Measurements from ENCODE around the gene NCAM1.

NCAM1 gene

GRCh38 chr11:113198972-113199661 lies 237.9 kb downstream of the NCAM1 start:
- ChIA-PET CTCF (no interaction called here), POLR2A (no interaction called here)
- DNase-seq: no peak
- H3K27ac ChIP-seq (ENCODE audit: insufficient read depth in 1 of 2, low read depth in 1 of 2, low read length in 2 of 2, poor library complexity in 1 of 2, severe bottlenecking in 2 of 2): no peak overlapping the region
- H3K4me1 ChIP-seq (ENCODE audit: control extremely low read depth in 1 of 4, control insufficient read depth in 4 of 4, insufficient read depth in 4 of 4, low read length in 3 of 4): no peaks in the 10 kb centered on the region
- H3K27me3 ChIP-seq (replicated peaks in 2 of 5; ENCODE audit: control insufficient read depth in 4 of 5, insufficient read depth in 5 of 5, low read length in 4 of 5): peaks cover 0 to 13% (median 4%) of the 10 kb centered on the region in 5 experiments
- no peaks in the 10 kb centered on the region for H3K9me3 ChIP-seq (ENCODE audit: control extremely low read depth in 1 of 5, control insufficient read depth in 4 of 5, insufficient read depth in 2 of 5, low read depth in 1 of 5, low read length in 4 of 5)
- 79% methylated on average over 8 of the region's 10 CpGs for WGBS (ENCODE audit: insufficient coverage)
- H3K36me3 ChIP-seq (ENCODE audit: control insufficient read depth in 4 of 4, insufficient read depth in 4 of 4, low read length in 3 of 4): no peaks in the 10 kb centered on the region
- no peak overlapping the region for H3K4me3 ChIP-seq (ENCODE audit: control insufficient read depth in 1 of 7, extremely low read depth in 1 of 7, insufficient read depth in 4 of 7, low read depth in 2 of 7, low read length in 6 of 7)

GRCh38 chr11:113199866-113200265 lies 238.6 kb downstream of the NCAM1 start:
- H3K27ac ChIP-seq (ENCODE audit: insufficient read depth in 1 of 2, low read depth in 1 of 2, low read length in 2 of 2, poor library complexity in 1 of 2, severe bottlenecking in 2 of 2): no peak overlapping the region
- ChIA-PET POLR2A (no interaction called here), CTCF (no interaction called here)
- no peak overlapping the region for H3K4me3 ChIP-seq (ENCODE audit: control insufficient read depth in 1 of 7, extremely low read depth in 1 of 7, insufficient read depth in 4 of 7, low read depth in 2 of 7, low read length in 6 of 7)
- peaks cover 0 to 13% (median 4%) of the 10 kb centered on the region in 5 experiments for H3K27me3 ChIP-seq (replicated peaks in 2 of 5; ENCODE audit: control insufficient read depth in 4 of 5, insufficient read depth in 5 of 5, low read length in 4 of 5)
- no peak for DNase-seq
- no peaks in the 10 kb centered on the region for H3K9me3 ChIP-seq (ENCODE audit: control extremely low read depth in 1 of 5, control insufficient read depth in 4 of 5, insufficient read depth in 2 of 5, low read depth in 1 of 5, low read length in 4 of 5)
- no peaks in the 10 kb centered on the region for H3K4me1 ChIP-seq (ENCODE audit: control extremely low read depth in 1 of 4, control insufficient read depth in 4 of 4, insufficient read depth in 4 of 4, low read length in 3 of 4)
- 79% methylated on average over 2 of the region's 5 CpGs for WGBS (ENCODE audit: insufficient coverage)
- H3K36me3 ChIP-seq (ENCODE audit: control insufficient read depth in 4 of 4, insufficient read depth in 4 of 4, low read length in 3 of 4): no peaks in the 10 kb centered on the region

GRCh38 chr11:113201054-113201818 lies 240.0 kb downstream of the NCAM1 start:
- POLR2A ChIA-PET: no interaction called here

GRCh38 chr11:113202431-113202830 lies 241.2 kb downstream of the NCAM1 start:
- WGBS (ENCODE audit: insufficient coverage): no CpG with 5 or more reads among the region's 1 CpG
- no peaks in the 10 kb centered on the region for H3K4me1 ChIP-seq (ENCODE audit: control extremely low read depth in 1 of 4, control insufficient read depth in 4 of 4, insufficient read depth in 4 of 4, low read length in 3 of 4)
- H3K27ac ChIP-seq (ENCODE audit: insufficient read depth in 1 of 2, low read depth in 1 of 2, low read length in 2 of 2, poor library complexity in 1 of 2, severe bottlenecking in 2 of 2): no peak overlapping the region
- no peak overlapping the region for H3K4me3 ChIP-seq (ENCODE audit: control insufficient read depth in 1 of 7, extremely low read depth in 1 of 7, insufficient read depth in 4 of 7, low read depth in 2 of 7, low read length in 6 of 7)
- no peak for DNase-seq
- ChIA-PET CTCF (no interaction called here), POLR2A (no interaction called here)
- peaks cover 0 to 8% (median 4%) of the 10 kb centered on the region in 5 experiments for H3K27me3 ChIP-seq (replicated peaks in 2 of 5; ENCODE audit: control insufficient read depth in 4 of 5, insufficient read depth in 5 of 5, low read length in 4 of 5)
- H3K9me3 ChIP-seq (ENCODE audit: control extremely low read depth in 1 of 5, control insufficient read depth in 4 of 5, insufficient read depth in 2 of 5, low read depth in 1 of 5, low read length in 4 of 5): no peaks in the 10 kb centered on the region
- H3K36me3 ChIP-seq (ENCODE audit: control insufficient read depth in 4 of 4, insufficient read depth in 4 of 4, low read length in 3 of 4): no peaks in the 10 kb centered on the region

More at GRCh38 chr11:113201054-113201818, 240.0 kb downstream of the NCAM1 start:
- Histone ChIP-seq H3K27ac (ENCODE audit: insufficient read depth in 1 of 2, low read depth in 1 of 2, low read length in 2 of 2, poor library complexity in 1 of 2, severe bottlenecking in 2 of 2) (no peak overlapping the region), H3K9me3 (ENCODE audit: control extremely low read depth in 1 of 5, control insufficient read depth in 4 of 5, insufficient read depth in 2 of 5, low read depth in 1 of 5, low read length in 4 of 5) (no peaks in the 10 kb centered on the region), H3K27me3 (replicated peaks in 2 of 5; ENCODE audit: control insufficient read depth in 4 of 5, insufficient read depth in 5 of 5, low read length in 4 of 5) (peaks cover 0 to 11% (median 4%) of the 10 kb centered on the region in 5 experiments), H3K4me3 (ENCODE audit: control insufficient read depth in 1 of 7, extremely low read depth in 1 of 7, insufficient read depth in 4 of 7, low read depth in 2 of 7, low read length in 6 of 7) (no peak overlapping the region), H3K4me1 (ENCODE audit: control extremely low read depth in 1 of 4, control insufficient read depth in 4 of 4, insufficient read depth in 4 of 4, low read length in 3 of 4) (no peaks in the 10 kb centered on the region), H3K36me3 (ENCODE audit: control insufficient read depth in 4 of 4, insufficient read depth in 4 of 4, low read length in 3 of 4) (no peaks in the 10 kb centered on the region)
- DNase-seq: no peak
- 90% methylated on average over 10 of the region's 12 CpGs for WGBS (ENCODE audit: insufficient coverage)
- CTCF ChIA-PET: no interaction called here

GRCh38 chr11:113203141-113203753 lies 242.0 kb downstream of the NCAM1 start:
- no peak overlapping the region for H3K4me3 ChIP-seq (ENCODE audit: control insufficient read depth in 1 of 7, extremely low read depth in 1 of 7, insufficient read depth in 4 of 7, low read depth in 2 of 7, low read length in 6 of 7)
- WGBS (ENCODE audit: insufficient coverage): 89% methylated on average over 11 of the region's 17 CpGs
- no peaks in the 10 kb centered on the region for H3K4me1 ChIP-seq (ENCODE audit: control extremely low read depth in 1 of 4, control insufficient read depth in 4 of 4, insufficient read depth in 4 of 4, low read length in 3 of 4)
- no peak overlapping the region for H3K27ac ChIP-seq (ENCODE audit: insufficient read depth in 1 of 2, low read depth in 1 of 2, low read length in 2 of 2, poor library complexity in 1 of 2, severe bottlenecking in 2 of 2)
- no peak for DNase-seq
- CTCF ChIA-PET: no interaction called here
- H3K9me3 ChIP-seq (ENCODE audit: control extremely low read depth in 1 of 5, control insufficient read depth in 4 of 5, insufficient read depth in 2 of 5, low read depth in 1 of 5, low read length in 4 of 5): no peaks in the 10 kb centered on the region
- H3K36me3 ChIP-seq (ENCODE audit: control insufficient read depth in 4 of 4, insufficient read depth in 4 of 4, low read length in 3 of 4): no peaks in the 10 kb centered on the region
- peaks cover 0 to 8% (median 4%) of the 10 kb centered on the region in 5 experiments for H3K27me3 ChIP-seq (replicated peaks in 2 of 5; ENCODE audit: control insufficient read depth in 4 of 5, insufficient read depth in 5 of 5, low read length in 4 of 5)
- POLR2A ChIA-PET: no interaction called here

- H3K4me3 ChIP-seq (ENCODE audit: control insufficient read depth in 1 of 7, extremely low read depth in 1 of 7, insufficient read depth in 4 of 7, low read depth in 2 of 7, low read length in 6 of 7): no peak overlapping the region
- DNase-seq: peak in 2 of 3 donors; percentile 5
- no peaks in the 10 kb centered on the region for H3K9me3 ChIP-seq (ENCODE audit: control extremely low read depth in 1 of 5, control insufficient read depth in 4 of 5, insufficient read depth in 2 of 5, low read depth in 1 of 5, low read length in 4 of 5)
- WGBS (ENCODE audit: insufficient coverage): 100% methylated on average over 4 of the region's 10 CpGs
- H3K27ac ChIP-seq (ENCODE audit: insufficient read depth in 1 of 2, low read depth in 1 of 2, low read length in 2 of 2, poor library complexity in 1 of 2, severe bottlenecking in 2 of 2): no peak overlapping the region
- ChIA-PET CTCF (no interaction called here), POLR2A (no interaction called here)
- peaks cover 0 to 6% (median 4%) of the 10 kb centered on the region in 5 experiments for H3K27me3 ChIP-seq (replicated peaks in 2 of 5; ENCODE audit: control insufficient read depth in 4 of 5, insufficient read depth in 5 of 5, low read length in 4 of 5)
- no peaks in the 10 kb centered on the region for H3K4me1 ChIP-seq (ENCODE audit: control extremely low read depth in 1 of 4, control insufficient read depth in 4 of 4, insufficient read depth in 4 of 4, low read length in 3 of 4)
- H3K36me3 ChIP-seq (ENCODE audit: control insufficient read depth in 4 of 4, insufficient read depth in 4 of 4, low read length in 3 of 4): no peaks in the 10 kb centered on the region
These were observed 243.1 kb downstream of the NCAM1 start for GRCh38 chr11:113204280-113204679.

GRCh38 chr11:113213549-113213948 lies 252.3 kb downstream of the NCAM1 start:
- POLR2A ChIA-PET: no interaction called here
- peaks cover 0 to 1% (median 0%) of the 10 kb centered on the region in 5 experiments for H3K9me3 ChIP-seq (ENCODE audit: control extremely low read depth in 1 of 5, control insufficient read depth in 4 of 5, insufficient read depth in 2 of 5, low read depth in 1 of 5, low read length in 4 of 5)
- H3K27me3 ChIP-seq (replicated peaks in 2 of 5; ENCODE audit: control insufficient read depth in 4 of 5, insufficient read depth in 5 of 5, low read length in 4 of 5): peaks cover 0 to 3% (median 0%) of the 10 kb centered on the region in 5 experiments
- no peak for DNase-seq
- WGBS (ENCODE audit: insufficient coverage): 96% methylated on average over 2 of the region's 2 CpGs
- H3K27ac ChIP-seq (ENCODE audit: insufficient read depth in 1 of 2, low read depth in 1 of 2, low read length in 2 of 2, poor library complexity in 1 of 2, severe bottlenecking in 2 of 2): no peak overlapping the region
- no peak overlapping the region for H3K4me3 ChIP-seq (ENCODE audit: control insufficient read depth in 1 of 7, extremely low read depth in 1 of 7, insufficient read depth in 4 of 7, low read depth in 2 of 7, low read length in 6 of 7)
- H3K4me1 ChIP-seq (ENCODE audit: control extremely low read depth in 1 of 4, control insufficient read depth in 4 of 4, insufficient read depth in 4 of 4, low read length in 3 of 4): no peaks in the 10 kb centered on the region
- CTCF ChIA-PET: no interaction called here
- H3K36me3 ChIP-seq (ENCODE audit: control insufficient read depth in 4 of 4, insufficient read depth in 4 of 4, low read length in 3 of 4): no peaks in the 10 kb centered on the region
